SK-N-SH (cell line): ENCODE measurements around the gene TEX38. TPM values are rescaled to one million over a fixed set of nuclear protein-coding genes. Genes with fewer than 3 reads are reported as not detected.

Source experiments
- CTCF ChIA-PET: fragments of 300-600, 350-600 bp; formaldehyde crosslinking; extraction: SDS; loops from one replicate; lab custom pipeline; 2021; lab: Yijun Ruan, JAX
- POLR2A ChIA-PET: fragments of 350-600 bp; sonication (Branson Sonifier 250); formaldehyde crosslinking; extraction: SDS; loops from one replicate; lab custom pipeline; 2020; ENCODE audit warnings: antibody characterized with exemption, inconsistent platforms; lab: Yijun Ruan, JAX
- DNase-seq: peaks from one replicate; pipeline ENCODE4 v3.0.0; 2012
- H2AFZ ChIP-seq: fragments of 200-600 bp; sonication (generic); 2 replicates; pipeline ENCODE4 v1.8.1; 2016; ENCODE audit warnings: antibody characterized with exemption, mild to moderate bottlenecking, low read depth
- H3F3A ChIP-seq: fragments of 200-600 bp; sonication (generic); replicated peaks from 2 replicates; pipeline ENCODE3; 2016; ENCODE audit warnings: antibody characterized with exemption, mild to moderate bottlenecking; ENCODE audit not compliant: insufficient read depth
- H3K27ac ChIP-seq, 2 experiments: fragments of 200-500 bp in 1 of 2; fragments of 200-600 bp in 1 of 2; sonication (Bioruptor generic) in 1 of 2; sonication (generic), shearing (Covaris generic) in 1 of 2; 2 replicates each; pipeline versions ENCODE4 v1.5.1 to v1.6.1; 2014 to 2016; ENCODE audit warnings: low read depth in 2 of 2, inconsistent platforms in 1 of 2, low read length in 1 of 2, mild to moderate bottlenecking in 1 of 2, mixed read lengths in 1 of 2
- H3K27me3 ChIP-seq: fragments of 200-600 bp; sonication (generic), shearing (Covaris generic); 2 replicates; pipeline ENCODE4 v1.6.1; 2016; ENCODE audit warnings: mixed run types; ENCODE audit not compliant: insufficient read depth
- H3K36me3 ChIP-seq, 2 experiments: fragments of 200-500 bp in 1 of 2; fragments of 200-600 bp in 1 of 2; sonication (Bioruptor generic) in 1 of 2; sonication (generic) in 1 of 2; replicated peaks in 1 of 2; 2 replicates each; pipeline versions ENCODE3 to v1.5.1; 2014 to 2016; ENCODE audit warnings: low read length in 1 of 2, mild to moderate bottlenecking in 1 of 2; ENCODE audit not compliant: insufficient read depth in 2 of 2, control insufficient read depth in 1 of 2
- H3K4me1 ChIP-seq, 2 experiments: fragments of 200-500 bp in 1 of 2; fragments of 200-600 bp in 1 of 2; sonication (Bioruptor generic) in 1 of 2; sonication (generic), shearing (Covaris generic) in 1 of 2; 2 replicates each; pipeline versions ENCODE4 v1.5.1 to v1.6.1; 2014 to 2016; ENCODE audit warnings: low read depth in 1 of 2, low read length in 1 of 2, mixed run types in 1 of 2; ENCODE audit not compliant: insufficient read depth in 2 of 2, control insufficient read depth in 1 of 2
- H3K4me2 ChIP-seq: fragments of 200-600 bp; sonication (generic), shearing (Covaris generic); 2 replicates; pipeline ENCODE4 v1.6.1; 2017; ENCODE audit warnings: mixed run types
- H3K4me3 ChIP-seq, 2 experiments: fragments of 200-500 bp in 1 of 2; fragments of 200-600 bp in 1 of 2; sonication (Bioruptor generic) in 1 of 2; sonication (generic), shearing (Covaris generic) in 1 of 2; 2 replicates each; pipeline versions ENCODE4 v1.5.1 to v1.8.1; 2014 to 2016; ENCODE audit warnings: low read depth in 2 of 2, inconsistent platforms in 1 of 2, low read length in 1 of 2, mild to moderate bottlenecking in 1 of 2, mixed read lengths in 1 of 2, moderate library complexity in 1 of 2
- H3K79me2 ChIP-seq: fragments of 200-600 bp; sonication (generic); 2 replicates; pipeline ENCODE4 v1.8.1; 2017; ENCODE audit warnings: mild to moderate bottlenecking; ENCODE audit not compliant: insufficient read depth
- H3K9ac ChIP-seq: fragments of 200-600 bp; sonication (generic); 2 replicates; pipeline ENCODE4 v1.6.1; 2017; ENCODE audit warnings: mixed run types
- H3K9me2 ChIP-seq: fragments of 200-600 bp; sonication (generic); 2 replicates; pipeline ENCODE4 v1.6.1; 2017; ENCODE audit warnings: mixed run types
- H3K9me3 ChIP-seq: fragments of 200-600 bp; sonication (generic); 2 replicates; pipeline ENCODE4 v1.6.1; 2017; ENCODE audit warnings: mixed run types, mild to moderate bottlenecking, moderate library complexity
- H4K20me1 ChIP-seq: fragments of 200-600 bp; sonication (generic); 2 replicates; pipeline ENCODE4 v1.6.1; 2017; ENCODE audit warnings: mild to moderate bottlenecking, mixed run types; ENCODE audit not compliant: insufficient read depth
- ELF1 ChIP-seq: IDR thresholded peaks from 2 replicates; pipeline ENCODE4 v1.4.0; 2012
- EP300 ChIP-seq, 2 experiments: IDR thresholded peaks; 2 replicates each; pipeline versions ENCODE4 v1.4.0 to v1.6.1; 2012; ENCODE audit warnings: borderline replicate concordance in 1 of 2, low read depth in 1 of 2, low read length in 1 of 2
- EZH2phosphoT487 ChIP-seq: fragments of 200-600 bp; sonication (generic); IDR thresholded peaks from 2 replicates; pipeline ENCODE4 v1.6.1; 2017; ENCODE audit warnings: low read depth, mixed run types, mild to moderate bottlenecking, antibody characterized with exemption, moderate library complexity, borderline replicate concordance
- FOSL2 ChIP-seq: IDR thresholded peaks from 2 replicates; pipeline ENCODE4 v1.4.0; 2012; ENCODE audit warnings: low read depth, mild to moderate bottlenecking, moderate library complexity, borderline replicate concordance
- FOXM1 ChIP-seq: IDR thresholded peaks from 2 replicates; pipeline ENCODE4 v1.4.0; 2012; ENCODE audit warnings: low read depth, mild to moderate bottlenecking
- GABPA ChIP-seq: IDR thresholded peaks from 2 replicates; pipeline ENCODE4 v1.4.0; 2012; ENCODE audit warnings: low read depth, mild to moderate bottlenecking
- MXI1 ChIP-seq: IDR thresholded peaks from 2 replicates; pipeline ENCODE4 v1.6.1; 2012; ENCODE audit warnings: mild to moderate bottlenecking, low read depth, low read length, improper control_type of control experiment
- NFIC ChIP-seq: IDR thresholded peaks from 2 replicates; pipeline ENCODE4 v1.4.0; 2012; ENCODE audit warnings: borderline replicate concordance
- NRF1 ChIP-seq: IDR thresholded peaks from 2 replicates; pipeline ENCODE4 v1.6.1; 2012; ENCODE audit warnings: low read depth, mild to moderate bottlenecking, low read length
- PBX3 ChIP-seq: IDR thresholded peaks from 2 replicates; pipeline ENCODE4; 2012
- POLR2AphosphoS5 ChIP-seq: IDR thresholded peaks from 2 replicates; pipeline ENCODE4 v1.6.1; 2012; ENCODE audit warnings: low read depth, low read length
- RFX5 ChIP-seq: IDR thresholded peaks from 2 replicates; pipeline ENCODE4 v1.6.1; 2012; ENCODE audit warnings: mild to moderate bottlenecking, improper control_type of control experiment, low read length
- SIN3A ChIP-seq: IDR thresholded peaks from 2 replicates; pipeline ENCODE4 v1.6.1; 2012; ENCODE audit warnings: low read depth, mild to moderate bottlenecking, low read length, moderate library complexity, borderline replicate concordance
- SMC3 ChIP-seq: IDR thresholded peaks from 2 replicates; pipeline ENCODE4 v1.6.1; 2012; ENCODE audit warnings: low read depth, low read length, improper control_type of control experiment
- TAF1 ChIP-seq: IDR thresholded peaks from 2 replicates; pipeline ENCODE4 v1.6.1; 2012; ENCODE audit warnings: low read depth, mild to moderate bottlenecking, low read length, moderate library complexity, borderline replicate concordance
- TEAD4 ChIP-seq: IDR thresholded peaks from 2 replicates; pipeline ENCODE4 v1.4.0; 2012; ENCODE audit warnings: mild to moderate bottlenecking, borderline replicate concordance; ENCODE audit not compliant: insufficient read depth
- USF1 ChIP-seq: IDR thresholded peaks from 2 replicates; pipeline ENCODE4 v1.4.0; 2012; ENCODE audit warnings: low read depth, borderline replicate concordance
- WGBS: methylation state at CpG from one replicate; pipeline ENCODE4 v1.1.6; 2017; ENCODE audit warnings: low lambda C conversion rate; 5-methylcytosine and 5-hydroxymethylcytosine counted together
- polyA plus RNA-seq, 3 experiments: library from polyadenylated mRNA; depleted of rRNA; stranded (reverse); fragments of >200 nt; gene quantifications; 2 replicates each; pipeline ENCODE4 v1.2.3, GENCODE V29; 2012
- TF ChIP-seq, protein P1 (sequence below): fragments of 150-350 bp; IDR thresholded peaks from 2 replicates; pipeline ENCODE4 v1.6.1; 2016; ENCODE audit warnings: mild to moderate bottlenecking, low read depth, low read length
- TF ChIP-seq, protein P2 (sequence below): IDR thresholded peaks from 2 replicates; pipeline ENCODE4 v1.6.1; 2012; ENCODE audit warnings: mild to moderate bottlenecking, low read depth, low read length, moderate library complexity
- TF ChIP-seq, protein P3 (sequence below): IDR thresholded peaks from 2 replicates; pipeline ENCODE4 v1.4.0; 2012; ENCODE audit warnings: low read depth, borderline replicate concordance

The TEX38 gene
- polyA plus RNA-seq, 1 of the 3 experiments (the other 2 are of a cell fraction): 0.07 TPM

GRCh38 chr1:46708121-46708520 lies 36.5 kb downstream of the TEX38 start:
- no peaks in the 10 kb centered on the region for H4K20me1 ChIP-seq
- peaks cover 69 to 72% of the 10 kb centered on the region in 2 experiments for H3K36me3 ChIP-seq
- H3K79me2 ChIP-seq: peaks cover 18% of the 10 kb centered on the region; the same call in 1 of the 2 replicates
- H3K4me3 ChIP-seq: no peak overlapping the region
- H3K9me2 ChIP-seq: no peaks in the 10 kb centered on the region
- no peak overlapping the region for H3K27ac ChIP-seq
- H3K9ac ChIP-seq: no peak overlapping the region
- ChIA-PET CTCF (interaction anchor here (1.1 to 2.3 kb wide), 4 partner anchors 12 to 261 kb away, joined by 3 to 5 read pairs (median 4); no protein-coding TSS in a partner anchor), POLR2A (no interaction called here)
- H2AFZ ChIP-seq: no peak overlapping the region
- H3F3A ChIP-seq: peaks cover 3% of the 10 kb centered on the region
- H3K27me3 ChIP-seq: no peaks in the 10 kb centered on the region
- WGBS: 91% methylated on average over 1 of the region's 1 CpG
- H3K4me1 ChIP-seq: peaks cover 6 to 7% of the 10 kb centered on the region in 2 experiments; a peak in 1 of 4 replicates
- DNase-seq: no peak
- TF ChIP-seq GABPA (no peak), PBX3 (no peak), USF1 (no peak), SIN3A (no peak), TEAD4 (no peak), NFIC (no peak), FOXM1 (no peak), MXI1 (no peak), EP300 (IDR thresholded peaks at IDR 0.05; ENCODE audit: borderline replicate concordance in 1 of 2, low read depth in 1 of 2, low read length in 1 of 2) (no peak), POLR2AphosphoS5 (no peak), TAF1 (no peak), EZH2phosphoT487 (no peak), SMC3 (no peak), ELF1 (no peak), RFX5 (no peak), NRF1 (no peak), FOSL2 (no peak)
- TF ChIP-seq, protein P1, sequence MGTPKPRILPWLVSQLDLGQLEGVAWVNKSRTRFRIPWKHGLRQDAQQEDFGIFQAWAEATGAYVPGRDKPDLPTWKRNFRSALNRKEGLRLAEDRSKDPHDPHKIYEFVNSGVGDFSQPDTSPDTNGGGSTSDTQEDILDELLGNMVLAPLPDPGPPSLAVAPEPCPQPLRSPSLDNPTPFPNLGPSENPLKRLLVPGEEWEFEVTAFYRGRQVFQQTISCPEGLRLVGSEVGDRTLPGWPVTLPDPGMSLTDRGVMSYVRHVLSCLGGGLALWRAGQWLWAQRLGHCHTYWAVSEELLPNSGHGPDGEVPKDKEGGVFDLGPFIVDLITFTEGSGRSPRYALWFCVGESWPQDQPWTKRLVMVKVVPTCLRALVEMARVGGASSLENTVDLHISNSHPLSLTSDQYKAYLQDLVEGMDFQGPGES: no peak
- TF ChIP-seq, protein P2, sequence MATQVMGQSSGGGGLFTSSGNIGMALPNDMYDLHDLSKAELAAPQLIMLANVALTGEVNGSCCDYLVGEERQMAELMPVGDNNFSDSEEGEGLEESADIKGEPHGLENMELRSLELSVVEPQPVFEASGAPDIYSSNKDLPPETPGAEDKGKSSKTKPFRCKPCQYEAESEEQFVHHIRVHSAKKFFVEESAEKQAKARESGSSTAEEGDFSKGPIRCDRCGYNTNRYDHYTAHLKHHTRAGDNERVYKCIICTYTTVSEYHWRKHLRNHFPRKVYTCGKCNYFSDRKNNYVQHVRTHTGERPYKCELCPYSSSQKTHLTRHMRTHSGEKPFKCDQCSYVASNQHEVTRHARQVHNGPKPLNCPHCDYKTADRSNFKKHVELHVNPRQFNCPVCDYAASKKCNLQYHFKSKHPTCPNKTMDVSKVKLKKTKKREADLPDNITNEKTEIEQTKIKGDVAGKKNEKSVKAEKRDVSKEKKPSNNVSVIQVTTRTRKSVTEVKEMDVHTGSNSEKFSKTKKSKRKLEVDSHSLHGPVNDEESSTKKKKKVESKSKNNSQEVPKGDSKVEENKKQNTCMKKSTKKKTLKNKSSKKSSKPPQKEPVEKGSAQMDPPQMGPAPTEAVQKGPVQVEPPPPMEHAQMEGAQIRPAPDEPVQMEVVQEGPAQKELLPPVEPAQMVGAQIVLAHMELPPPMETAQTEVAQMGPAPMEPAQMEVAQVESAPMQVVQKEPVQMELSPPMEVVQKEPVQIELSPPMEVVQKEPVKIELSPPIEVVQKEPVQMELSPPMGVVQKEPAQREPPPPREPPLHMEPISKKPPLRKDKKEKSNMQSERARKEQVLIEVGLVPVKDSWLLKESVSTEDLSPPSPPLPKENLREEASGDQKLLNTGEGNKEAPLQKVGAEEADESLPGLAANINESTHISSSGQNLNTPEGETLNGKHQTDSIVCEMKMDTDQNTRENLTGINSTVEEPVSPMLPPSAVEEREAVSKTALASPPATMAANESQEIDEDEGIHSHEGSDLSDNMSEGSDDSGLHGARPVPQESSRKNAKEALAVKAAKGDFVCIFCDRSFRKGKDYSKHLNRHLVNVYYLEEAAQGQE: no peak
- TF ChIP-seq, protein P3, sequence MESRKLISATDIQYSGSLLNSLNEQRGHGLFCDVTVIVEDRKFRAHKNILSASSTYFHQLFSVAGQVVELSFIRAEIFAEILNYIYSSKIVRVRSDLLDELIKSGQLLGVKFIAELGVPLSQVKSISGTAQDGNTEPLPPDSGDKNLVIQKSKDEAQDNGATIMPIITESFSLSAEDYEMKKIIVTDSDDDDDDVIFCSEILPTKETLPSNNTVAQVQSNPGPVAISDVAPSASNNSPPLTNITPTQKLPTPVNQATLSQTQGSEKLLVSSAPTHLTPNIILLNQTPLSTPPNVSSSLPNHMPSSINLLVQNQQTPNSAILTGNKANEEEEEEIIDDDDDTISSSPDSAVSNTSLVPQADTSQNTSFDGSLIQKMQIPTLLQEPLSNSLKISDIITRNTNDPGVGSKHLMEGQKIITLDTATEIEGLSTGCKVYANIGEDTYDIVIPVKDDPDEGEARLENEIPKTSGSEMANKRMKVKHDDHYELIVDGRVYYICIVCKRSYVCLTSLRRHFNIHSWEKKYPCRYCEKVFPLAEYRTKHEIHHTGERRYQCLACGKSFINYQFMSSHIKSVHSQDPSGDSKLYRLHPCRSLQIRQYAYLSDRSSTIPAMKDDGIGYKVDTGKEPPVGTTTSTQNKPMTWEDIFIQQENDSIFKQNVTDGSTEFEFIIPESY: no peak
- H3K4me2 ChIP-seq: no peak overlapping the region
- H3K9me3 ChIP-seq: no peaks in the 10 kb centered on the region
